DMS153 treated with DMSO at 0.1 percent for 48 hours (cell line): ENCODE data around the gene CDH7.

Experiments
- DNase-seq: peaks from one replicate; lab custom pipeline; 2025; ENCODE audit not compliant: unreplicated experiment; lab: John Stamatoyannopoulos, UW

Gene CDH7

GRCh38 chr18:65767406-65767805 lies 16.6 kb downstream of the CDH7 start:
- DNase-seq = no peak

DNA sequence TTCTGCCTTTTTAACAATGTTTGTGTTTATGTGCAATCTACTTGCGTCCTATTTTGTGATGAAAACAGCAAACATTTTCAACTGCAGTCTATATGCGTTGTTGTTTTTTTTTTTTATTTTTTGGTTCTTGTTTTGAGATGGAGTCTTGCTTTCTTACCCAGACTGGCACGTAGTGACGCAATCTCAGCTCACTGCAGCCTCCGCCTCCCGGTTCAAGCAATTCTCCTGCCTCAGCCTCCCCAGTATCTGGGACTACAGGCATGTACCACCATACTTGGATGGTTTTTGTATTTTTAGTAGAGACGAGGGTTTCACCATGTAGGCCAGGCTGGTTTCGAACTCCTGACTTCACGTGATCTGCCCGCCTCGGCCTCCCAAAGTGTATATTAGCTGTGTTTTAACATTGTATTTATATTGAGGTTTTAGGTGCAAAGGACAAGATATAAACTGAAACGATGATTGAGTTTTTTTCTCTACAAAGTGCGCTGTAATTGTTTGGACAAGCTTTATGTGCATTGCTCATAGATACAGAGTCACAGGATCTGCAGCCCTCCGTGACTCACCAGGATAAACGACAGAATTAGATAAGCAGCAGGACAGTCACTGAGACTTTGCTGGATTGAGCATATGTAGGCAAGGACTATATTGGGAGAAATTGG lies 17.4 kb downstream of the CDH7 start:
- DNase-seq = no peak

- DNase-seq = no peak
Measured at GRCh38 chr18:65769652-65770051, 18.8 kb downstream of the CDH7 start.

GRCh38 chr18:65786474-65786873 lies 35.7 kb downstream of the CDH7 start:
- no peak for DNase-seq

GRCh38 chr18:65788373-65788772 lies 37.6 kb downstream of the CDH7 start:
- no peak for DNase-seq

DNA sequence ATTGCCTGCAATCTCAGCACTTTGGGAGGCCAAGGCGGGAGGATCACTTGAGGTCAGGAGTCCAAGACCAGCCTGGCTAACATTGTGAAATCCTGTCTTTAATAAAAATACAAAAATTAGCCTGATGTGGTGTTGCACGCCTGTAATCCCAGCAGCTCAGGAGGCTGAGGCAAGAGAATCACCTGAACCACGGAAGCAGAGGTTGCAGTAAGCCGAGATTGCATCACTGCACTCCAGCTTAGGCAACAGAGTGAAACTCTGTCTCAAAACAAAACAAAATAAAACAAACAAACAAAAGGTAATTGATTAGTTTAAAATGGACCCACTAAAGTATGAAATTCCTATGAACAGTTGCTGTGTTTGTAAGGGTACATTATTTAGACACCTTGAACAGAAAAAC lies 39.8 kb downstream of the CDH7 start:
- DNase-seq = no peak

DNA sequence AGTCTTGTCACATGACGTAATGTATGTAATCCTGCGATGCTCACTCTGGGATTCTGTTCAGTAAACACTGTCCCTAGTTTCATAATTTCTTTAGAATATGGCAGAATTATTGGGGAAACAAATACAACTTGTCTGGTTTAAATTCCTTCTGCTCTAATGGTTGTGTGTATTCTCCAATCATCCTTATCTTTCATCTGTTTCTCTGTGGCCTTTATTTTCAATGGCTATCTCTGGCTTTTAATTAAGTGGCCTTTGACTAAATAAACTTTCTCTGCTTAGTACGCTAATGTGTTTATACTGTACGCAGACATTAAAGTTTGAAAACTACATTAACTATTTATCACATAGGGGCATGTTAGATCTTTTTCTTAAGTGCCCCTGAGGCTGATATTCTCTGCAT lies 40.9 kb downstream of the CDH7 start:
- no peak for DNase-seq

DNA sequence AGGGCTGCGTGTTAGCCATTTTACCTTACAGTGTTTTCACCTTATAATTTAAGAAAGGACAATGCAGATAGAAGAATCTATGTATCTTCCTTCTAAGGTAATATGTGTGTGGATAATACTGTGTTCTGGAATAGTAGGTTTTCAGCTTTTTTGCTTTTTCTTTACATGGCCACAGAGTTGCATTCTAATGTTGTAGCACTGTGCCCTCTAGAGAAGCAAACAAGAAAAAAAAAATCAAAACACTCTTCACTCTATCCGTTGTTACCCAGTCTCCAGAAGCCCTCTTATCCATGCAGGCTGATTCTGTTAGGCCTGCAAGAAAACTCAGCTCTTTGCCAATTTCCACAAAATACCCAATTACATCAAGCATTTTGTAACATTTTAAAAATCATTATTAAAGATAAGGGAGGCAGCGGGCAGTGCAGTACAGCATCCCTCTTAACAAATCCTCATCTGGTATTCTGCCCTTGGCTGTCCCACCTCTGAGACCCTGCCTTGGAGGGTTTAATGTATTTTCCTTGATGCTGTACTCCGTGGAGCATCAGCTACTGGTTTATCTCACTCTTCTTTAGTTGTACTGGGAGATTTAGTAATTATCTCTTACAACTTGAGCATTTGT lies 41.8 kb downstream of the CDH7 start:
- DNase-seq = no peak

- DNase-seq = no peak
Measured at GRCh38 chr18:65808759-65809158, 57.9 kb downstream of the CDH7 start.

DNA sequence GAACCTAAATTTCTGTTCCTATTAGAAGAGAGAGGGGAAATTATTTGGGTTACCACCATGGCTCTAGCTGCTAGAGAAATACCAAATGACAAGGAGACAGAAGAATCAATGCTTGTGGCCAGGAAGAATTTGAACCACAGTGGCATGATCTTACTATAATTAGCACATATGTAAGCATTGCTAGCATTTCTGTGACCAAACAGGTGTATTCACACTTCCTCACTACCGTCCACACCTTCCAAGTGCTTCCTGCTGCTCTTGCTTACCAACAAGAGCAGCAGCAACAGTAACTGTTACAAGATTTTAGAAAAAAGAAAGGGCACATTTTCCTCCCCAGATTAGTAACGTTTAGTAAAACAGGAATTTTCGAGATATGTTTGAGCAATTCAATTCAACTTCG lies 60.5 kb downstream of the CDH7 start:
- no peak for DNase-seq

DNA sequence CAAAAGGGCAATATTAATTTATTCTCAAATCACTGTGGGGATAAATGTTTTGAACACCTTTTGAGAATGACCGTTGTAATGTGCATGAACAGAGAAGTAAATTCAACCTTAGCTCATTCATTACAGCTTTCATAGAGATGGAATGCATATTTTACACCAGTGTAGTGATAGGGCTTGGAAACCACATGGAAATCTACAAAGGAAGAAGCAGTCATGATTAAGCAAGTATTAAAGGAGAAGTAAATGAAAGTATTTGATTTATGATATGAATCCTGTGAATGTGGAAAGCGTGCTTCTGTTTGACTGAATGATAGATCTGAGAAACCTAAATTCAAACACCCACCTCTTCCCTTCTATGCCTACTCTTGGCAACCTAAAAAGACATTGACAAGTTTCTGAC lies 64.7 kb downstream of the CDH7 start:
- DNase-seq = no peak

GRCh38 chr18:65817178-65817577 lies 66.4 kb downstream of the CDH7 start:
- no peak for DNase-seq

DNA sequence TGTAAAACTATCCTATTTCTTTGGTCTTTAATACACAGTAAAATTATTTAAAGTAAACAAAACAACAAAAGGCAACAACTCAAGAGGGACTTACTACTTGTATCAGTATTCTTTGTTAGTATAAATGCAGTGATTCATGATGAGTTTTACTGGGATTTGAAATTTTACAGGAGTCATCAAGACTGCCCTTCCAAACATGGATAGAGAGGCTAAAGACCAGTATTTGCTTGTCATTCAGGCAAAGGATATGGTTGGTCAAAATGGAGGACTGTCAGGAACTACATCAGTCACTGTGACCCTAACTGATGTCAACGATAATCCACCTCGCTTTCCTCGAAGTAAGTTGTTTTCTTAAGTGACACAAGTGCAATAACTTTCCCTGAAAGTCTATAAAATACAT lies 71.1 kb downstream of the CDH7 start:
- no peak for DNase-seq

DNA sequence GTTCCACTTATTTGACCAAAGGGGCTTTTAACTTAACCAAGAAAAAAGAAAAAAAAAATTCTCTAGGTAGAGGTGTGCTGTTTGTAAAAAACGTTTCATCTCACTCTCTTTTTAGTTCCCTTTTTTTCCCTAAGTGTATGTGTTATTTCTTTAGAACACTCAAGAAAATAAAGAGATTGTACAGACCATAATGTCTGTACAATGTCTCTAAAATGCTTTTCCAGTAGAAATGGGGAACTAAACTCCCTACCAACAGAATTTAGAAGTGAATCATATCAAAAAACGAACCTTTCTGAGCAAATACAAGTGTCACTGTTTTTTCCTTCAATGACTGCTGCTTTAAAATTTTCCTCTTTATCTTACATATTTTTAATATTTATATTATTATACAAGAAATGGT lies 72.0 kb downstream of the CDH7 start:
- no peak for DNase-seq

GRCh38 chr18:65827444-65827843 lies 76.6 kb downstream of the CDH7 start:
- no peak for DNase-seq

- no peak for DNase-seq
Measured at GRCh38 chr18:65835881-65836280, 85.1 kb downstream of the CDH7 start.

GRCh38 chr18:65846107-65846506 lies 95.3 kb downstream of the CDH7 start:
- DNase-seq = no peak

DNA sequence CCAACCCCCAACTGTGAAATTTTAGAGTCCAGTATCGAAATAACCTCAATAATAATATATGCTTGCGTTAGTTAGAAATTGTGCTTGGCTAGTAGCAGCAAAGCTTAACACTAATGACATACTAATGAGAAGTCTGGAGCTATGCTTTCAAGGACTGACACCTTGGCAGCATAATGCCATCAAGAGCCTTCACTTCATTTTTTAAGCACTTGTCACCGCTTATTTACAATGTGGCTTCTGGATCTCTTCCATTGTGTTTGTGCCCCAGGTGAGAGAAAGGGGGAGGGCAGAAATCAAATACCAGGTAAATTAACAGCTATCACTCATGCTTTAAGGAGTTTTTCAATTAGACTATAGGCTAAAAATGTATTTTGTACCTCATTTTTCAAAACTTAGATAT lies 101.5 kb downstream of the CDH7 start:
- no peak for DNase-seq

DNA sequence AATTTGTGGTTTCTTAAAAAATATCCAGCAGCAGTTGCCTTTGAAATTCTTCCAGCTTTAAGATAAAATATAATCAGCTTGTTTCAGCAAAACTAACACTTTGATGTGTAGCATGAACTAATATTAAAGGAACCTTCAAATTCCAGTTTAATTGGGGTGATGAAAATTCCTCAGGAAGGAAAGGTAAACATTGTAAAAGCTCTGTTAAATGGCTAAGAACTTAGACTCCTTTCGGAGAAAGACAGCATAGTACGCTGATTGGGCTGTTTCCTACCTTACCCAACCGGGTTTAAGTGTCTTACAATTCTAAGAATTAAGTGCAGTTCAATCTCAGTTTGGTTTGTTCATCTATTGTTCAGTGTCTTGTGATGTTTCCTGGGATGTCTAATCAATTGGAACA lies 108.3 kb downstream of the CDH7 start:
- no peak for DNase-seq

DNA sequence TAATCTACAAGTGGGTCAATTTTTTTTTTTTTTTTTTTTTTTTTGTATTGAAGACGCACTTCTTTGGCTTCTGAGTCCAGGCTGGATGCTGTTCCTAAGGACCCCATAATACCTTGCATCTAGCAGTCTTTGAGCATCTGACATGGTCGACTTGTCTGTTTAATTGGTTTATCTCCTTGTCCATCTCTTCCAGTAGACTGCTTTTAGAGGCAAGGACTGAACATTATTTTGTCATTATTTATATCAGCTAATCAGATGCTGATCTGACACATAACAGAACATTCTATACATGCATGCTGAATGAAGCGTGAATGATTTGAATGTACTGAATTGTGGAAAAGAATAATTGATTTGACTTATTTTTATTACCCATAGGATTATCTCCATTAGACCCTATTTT lies 118.7 kb downstream of the CDH7 start:
- no peak for DNase-seq

- no peak for DNase-seq
Measured at GRCh38 chr18:65876310-65876709, 125.5 kb downstream of the CDH7 start.

DNA sequence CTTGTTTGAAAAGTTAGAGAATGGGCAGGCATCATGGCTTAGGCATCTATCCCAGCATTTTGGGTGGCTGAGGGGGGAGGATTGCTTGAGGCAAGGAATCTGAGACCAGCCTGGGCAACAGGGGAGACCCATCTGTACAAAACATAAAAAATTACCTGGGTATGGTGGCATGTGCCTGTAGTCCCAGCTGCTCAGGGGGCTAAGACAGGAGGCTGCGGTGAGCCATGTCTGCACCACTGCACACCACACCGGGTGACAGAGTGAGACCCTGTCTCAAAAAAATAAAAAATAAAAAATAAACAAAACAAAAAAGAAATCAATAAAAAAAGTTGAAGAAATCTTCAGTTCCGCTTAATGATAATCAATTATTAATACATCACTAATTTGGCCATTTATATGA lies 146.5 kb downstream of the CDH7 start:
- no peak for DNase-seq

DNA sequence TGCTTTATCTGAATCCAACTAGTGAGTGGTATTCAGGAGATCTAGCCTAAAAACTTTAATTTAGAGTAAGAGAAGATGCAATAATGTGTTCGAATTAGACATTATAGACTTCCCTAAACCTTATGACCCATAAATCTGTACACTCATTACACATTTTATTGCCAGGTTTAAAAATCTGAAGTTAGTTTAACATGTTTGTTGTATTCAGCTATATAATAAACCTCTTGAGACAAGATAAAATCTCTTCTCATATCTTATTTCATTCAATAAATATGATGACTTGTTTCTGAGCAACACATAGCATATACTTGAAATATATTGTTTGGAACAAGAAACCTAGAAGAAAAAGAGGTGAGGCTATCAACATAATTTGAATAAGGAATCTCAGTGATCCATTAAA lies 150.7 kb downstream of the CDH7 start:
- DNase-seq = no peak
